Inflammatory macrophage (primary cell): ENCODE data around the gene CARMIL1.

Source experiments
- DNase-seq, 2 donors: peaks; one replicate each; pipeline ENCODE4 v3.0.0-alpha.2; 2020 to 2022

The CARMIL1 gene

DNA sequence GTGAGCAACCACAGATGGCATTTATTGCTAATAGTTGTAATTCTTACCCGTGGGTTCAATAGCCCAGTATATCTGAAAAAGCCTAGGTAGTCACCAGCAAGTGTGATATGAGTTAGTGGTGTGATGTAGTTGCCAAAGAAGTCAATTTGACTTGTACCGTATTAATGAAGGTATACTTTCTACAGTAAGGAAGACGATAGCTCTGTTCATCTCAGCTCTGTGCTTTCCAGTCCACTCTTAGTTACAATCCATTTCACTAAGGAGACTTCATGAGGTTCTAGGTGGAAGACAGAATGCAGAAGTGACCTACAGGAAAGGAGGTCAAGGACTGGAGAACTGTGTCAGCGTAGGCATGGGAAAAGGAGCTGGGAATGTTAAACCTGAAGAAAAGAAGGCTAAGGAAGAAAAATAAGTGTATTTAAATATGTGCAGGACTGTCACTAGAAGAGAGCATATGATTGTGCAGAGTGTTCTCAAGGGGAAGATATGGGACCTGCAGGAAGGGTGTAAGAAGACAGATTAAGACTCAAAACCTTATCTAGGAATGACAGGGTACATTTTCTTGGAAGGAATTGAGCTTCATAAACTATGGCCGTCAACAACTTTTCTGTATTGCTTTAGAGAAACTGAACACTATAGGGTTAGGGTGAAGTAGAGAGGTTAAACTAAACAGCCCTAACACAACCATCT lies 255.9 kb downstream of the CARMIL1 start:
- DNase-seq: no peak

DNA sequence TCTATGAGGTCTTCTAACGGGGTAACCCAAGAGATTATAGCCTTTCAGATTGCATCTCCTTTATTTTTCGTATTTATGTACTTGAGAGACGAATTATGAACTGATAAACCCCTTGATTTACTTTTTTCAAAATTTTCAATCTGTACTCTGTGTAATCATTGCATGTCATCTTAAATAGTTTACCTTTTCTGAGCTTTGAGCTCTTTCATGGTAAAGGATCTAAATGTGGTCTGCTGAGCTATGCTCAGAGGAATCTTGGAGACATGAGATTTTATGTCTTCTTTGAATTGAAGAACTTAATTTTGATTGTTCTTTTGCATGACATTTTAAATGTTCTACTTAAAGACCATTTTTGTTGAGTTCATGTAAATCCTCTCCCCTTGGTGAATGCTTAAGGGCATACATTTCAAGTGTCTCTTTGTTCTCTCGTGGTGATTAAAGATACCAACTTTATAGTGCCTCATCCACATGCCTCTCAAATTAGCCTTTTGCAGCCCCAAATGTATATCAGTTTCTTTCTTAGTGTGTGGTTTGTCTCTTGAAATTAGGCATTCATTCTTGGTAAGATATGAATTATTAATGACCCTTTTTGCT lies 256.6 kb downstream of the CARMIL1 start:
- no peak for DNase-seq

DNA sequence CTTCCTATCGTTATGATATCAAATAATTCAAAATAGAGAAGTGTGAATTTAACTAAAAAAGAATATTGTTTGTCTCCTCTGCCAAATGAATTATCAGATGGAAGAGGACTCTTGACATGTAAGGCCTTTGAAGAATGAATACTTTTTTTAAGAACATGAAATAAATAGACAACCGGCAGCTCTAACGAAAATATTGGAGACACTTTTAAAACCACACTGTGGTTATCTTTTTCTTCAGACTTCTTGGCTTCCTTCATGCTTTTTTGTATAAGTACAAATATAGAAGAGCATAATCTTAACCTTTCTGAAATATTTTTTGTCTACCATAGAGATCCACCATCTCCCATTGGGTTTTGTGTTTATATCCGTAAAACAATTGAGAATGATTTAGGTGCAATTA lies 257.6 kb downstream of the CARMIL1 start:
- DNase-seq: no peak

DNA sequence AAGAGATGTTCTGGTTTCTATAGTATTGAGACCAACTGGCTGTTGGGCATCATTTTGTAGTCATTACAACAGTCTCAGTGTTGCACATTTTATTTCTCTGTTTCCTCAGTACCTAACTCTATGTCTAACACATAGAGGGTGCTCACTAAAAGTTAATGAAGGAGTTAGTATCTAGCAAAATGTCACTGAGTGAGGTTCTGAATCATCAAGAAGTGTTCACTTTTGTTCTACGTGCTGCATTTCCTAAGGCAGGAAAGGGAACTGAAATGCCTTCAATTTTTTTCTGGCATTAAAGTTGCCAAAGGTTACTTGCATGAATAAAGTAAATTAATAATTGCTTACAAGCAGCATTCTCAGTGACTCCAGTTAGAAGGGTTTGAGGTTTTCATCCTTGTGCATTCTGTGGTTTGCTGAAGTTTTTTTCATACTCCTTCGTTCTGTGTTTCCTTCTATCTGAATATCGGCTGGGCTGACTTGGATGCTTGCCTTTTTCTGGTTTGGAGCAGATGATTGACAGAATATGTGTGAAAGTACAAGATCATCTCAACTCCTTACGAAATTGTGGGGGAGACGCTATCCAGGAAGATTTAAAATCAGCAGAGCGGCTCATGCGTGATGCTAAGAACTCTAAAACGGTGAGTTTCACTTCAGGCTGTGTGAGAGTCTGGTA lies 258.3 kb downstream of the CARMIL1 start:
- no peak for DNase-seq

DNA sequence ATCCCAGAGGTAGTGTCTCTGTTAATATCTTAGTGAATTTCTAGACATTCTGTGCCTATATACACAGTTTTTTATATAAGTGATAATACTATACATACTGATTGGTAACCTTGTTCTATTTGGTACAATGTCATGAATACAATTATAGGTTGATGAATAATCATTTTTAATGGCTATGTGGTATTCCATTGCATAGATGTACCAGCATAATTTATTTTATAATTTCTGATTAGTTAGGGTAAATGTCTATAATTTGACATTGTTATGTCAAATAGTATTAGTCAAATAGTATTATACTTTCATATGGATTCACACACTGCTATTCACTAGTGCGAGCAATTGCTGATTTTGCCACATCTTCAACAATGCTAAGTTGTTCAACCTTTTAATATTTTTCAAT lies 262.1 kb downstream of the CARMIL1 start:
- no peak for DNase-seq

DNA sequence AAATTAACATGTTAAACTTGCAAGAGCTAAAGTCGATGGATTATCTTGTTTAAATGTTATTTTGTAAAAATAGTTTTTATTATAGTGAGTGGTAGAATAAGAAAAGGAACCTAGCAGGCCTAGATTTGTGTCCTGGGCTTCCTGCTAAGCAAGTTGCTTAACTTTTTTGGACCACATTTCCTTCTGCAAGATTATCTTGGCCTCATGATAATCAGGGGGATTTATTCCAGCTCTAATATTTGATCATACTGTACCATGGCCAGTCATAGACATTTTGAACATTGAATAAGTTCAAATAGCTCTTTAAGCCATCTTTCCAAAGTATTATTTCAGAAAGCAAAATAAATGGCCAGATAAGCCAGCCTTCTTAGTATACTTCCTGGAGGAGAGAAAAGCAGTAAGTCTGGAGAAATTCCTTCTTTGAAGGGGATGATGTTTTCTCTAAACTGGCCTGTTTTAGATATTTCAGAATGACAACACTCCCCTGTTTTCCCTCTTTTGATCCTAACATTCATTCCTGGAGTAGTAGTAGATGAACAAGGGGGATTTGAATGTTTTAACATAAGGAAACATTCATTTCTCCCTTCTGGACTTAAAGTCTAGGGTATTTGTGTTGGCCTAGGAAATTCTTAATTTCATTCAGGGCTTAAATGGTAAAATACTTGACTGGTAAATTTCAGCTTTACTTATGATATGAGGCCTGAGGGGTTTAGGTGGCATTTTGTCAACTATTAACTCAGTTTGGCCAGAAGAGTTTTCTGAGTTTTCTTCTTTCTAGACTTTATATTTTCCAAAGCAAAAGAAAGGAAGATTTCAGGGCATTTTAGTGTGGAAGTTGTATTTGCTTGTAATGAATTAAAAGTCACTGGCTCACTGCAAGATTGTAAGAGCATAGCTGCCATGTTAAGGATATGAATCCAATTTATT lies 264.1 kb downstream of the CARMIL1 start:
- no peak for DNase-seq

DNA sequence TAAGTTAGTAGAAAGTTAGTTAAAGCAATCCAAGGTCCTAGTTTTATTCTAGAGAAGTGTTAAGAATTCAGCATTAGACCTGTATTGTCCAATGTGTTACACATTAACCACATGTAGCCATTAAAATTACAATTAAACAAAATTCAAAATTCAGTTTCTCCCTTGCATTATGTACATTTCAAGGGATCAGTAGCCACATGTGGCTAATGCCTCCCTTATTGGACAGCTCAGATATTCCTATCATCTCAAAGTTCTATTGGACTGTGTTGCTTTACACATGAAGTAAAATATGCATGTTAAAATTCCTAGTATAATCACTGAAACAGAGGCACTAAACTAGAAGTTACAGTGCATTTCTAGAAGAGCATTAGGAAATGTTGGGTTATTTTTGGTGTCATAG lies 265.7 kb downstream of the CARMIL1 start:
- DNase-seq: no peak

DNA sequence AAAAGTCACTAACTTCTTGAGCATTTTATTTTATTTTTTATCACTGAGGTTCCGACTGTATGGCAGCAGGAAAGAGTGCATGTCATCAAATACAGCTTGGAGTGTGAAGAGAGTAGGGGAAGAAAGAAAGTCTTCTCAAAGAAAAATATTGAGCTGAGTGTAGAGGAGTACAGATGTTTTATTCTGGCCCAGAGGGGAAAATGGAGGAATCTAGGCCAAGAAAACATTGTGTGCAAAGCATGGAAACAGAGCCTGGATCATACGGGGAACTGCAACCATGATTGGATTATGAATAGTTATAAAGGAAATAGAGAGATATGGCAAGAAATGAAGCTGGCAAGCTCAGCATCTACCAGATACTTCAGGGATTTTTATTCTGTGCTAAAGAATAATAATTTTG lies 268.6 kb downstream of the CARMIL1 start:
- no peak for DNase-seq

DNA sequence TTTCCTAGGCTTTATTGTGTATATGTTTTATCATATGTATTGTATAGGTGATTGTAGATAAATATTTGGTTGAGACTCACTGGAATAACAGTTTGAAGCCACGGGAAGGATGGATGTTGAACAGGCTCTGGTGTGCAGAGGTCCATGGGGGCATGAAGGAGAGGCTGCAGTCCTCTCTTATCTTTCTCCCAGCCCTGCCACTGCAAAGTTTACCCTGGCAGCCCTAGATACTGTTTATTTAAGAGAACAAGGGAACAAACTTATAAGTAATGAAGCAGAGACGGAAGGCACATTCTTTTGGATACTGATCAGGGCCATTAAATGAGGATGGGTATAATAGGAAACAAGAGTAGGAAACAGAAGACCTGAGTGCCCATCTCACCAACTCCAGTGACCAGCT lies 269.3 kb downstream of the CARMIL1 start:
- no peak for DNase-seq

DNA sequence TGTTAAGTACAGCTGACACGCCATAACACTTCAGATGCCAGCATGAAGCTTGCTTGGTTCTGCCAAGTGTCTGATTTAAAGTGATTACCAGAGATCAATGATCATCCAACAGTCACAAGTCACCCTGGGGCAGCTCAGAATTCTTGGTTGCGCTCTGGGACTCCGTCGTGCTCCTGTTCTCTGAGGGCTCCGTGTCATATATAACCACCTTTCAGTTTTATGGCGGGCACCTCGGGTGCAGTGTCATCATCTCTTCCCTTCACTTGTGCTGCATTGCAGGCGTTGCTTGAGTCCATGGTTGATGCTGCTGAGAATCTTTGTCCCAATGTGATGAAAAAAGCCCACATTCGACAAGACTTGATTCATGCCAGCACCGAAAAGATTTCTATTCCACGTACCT lies 271.5 kb downstream of the CARMIL1 start:
- no peak for DNase-seq

DNA sequence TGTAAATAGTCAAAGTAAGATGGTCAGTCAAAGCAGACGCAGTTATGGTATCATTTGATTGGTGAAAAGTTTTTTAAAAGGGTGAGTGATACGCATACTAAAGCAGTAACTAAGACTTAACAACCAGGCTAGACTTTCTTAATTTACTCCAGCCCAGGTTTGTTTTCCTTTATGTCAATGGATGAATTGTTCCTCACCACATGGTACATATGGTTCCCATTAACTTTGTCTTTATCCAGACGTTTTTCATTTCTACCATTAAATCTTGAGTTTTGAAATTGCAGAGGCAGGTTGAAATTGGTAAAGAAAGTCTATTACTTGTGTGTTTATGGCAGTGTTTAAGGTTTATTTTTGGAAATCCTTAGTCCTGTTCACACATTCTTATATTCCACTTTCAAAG lies 274.3 kb downstream of the CARMIL1 start:
- no peak for DNase-seq

DNA sequence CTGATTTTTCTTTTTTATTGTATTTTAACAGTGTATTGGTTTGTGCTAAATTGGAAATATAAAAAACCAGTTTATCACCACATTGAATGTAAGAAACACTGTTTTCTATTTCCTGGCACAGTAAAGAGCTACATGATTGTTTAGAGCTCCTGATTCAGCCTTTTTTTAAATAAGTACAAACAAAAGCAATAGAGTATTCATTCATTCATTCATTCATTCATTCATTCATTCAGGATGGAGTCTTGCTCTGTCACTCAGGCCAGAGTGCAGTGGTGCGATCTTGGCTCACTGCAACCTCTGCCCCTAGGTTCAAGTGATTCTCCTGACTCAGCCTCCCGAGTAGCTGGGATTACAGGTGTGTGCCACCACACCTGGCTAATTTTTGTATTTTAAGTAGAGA lies 276.0 kb downstream of the CARMIL1 start:
- DNase-seq: no peak

DNA sequence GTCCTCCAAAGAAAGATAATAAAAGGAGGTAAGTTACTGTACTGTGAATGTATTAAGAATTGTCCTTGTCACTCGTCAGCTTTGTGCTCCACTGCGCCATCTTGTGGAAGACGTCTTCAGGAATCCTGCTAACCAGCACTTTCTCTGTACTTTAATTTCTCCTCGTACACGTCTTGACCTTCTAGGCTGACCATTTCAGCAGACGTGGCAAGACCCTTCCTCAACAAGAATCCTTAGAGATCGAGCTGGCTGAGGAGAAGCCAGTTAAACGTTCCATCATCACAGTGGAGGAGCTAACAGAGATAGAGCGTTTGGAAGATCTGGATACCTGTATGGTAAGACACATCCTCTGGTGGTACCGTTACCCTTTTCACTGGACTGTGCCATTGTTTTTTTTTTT lies 277.3 kb downstream of the CARMIL1 start:
- peak; percentile 74 to 83 for DNase-seq

DNA sequence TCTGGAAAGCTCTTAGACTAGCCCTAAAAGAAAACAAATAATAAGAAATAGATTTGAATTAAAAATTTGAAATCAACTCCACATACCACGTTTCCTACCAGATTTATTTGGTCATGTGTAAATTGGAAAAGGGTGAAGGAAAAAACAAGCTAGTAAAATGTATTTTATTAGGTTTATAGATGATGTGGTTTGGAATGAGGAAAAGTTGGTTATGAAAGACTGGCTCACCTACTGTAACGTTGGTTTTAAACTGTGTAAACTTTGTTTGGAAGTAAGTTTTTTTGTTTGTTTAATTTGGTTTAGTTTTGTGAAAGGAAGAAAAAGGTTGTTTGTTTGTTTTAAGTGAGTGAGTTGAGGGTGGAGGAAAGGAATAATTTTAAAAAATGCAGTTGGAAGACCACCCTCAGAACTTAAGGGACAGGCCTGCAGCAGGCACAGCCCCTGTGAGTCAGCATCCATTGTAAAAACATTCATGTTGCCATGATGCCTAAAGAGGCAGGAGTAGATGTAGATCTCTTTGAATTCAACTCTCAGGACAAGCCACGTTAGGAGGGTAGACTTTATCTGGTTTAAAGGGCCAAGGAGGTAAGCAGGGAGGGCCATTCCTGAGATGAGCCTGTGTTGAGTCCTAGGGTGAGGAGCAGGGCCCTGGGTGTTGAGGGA lies 279.1 kb downstream of the CARMIL1 start:
- no peak for DNase-seq

DNA sequence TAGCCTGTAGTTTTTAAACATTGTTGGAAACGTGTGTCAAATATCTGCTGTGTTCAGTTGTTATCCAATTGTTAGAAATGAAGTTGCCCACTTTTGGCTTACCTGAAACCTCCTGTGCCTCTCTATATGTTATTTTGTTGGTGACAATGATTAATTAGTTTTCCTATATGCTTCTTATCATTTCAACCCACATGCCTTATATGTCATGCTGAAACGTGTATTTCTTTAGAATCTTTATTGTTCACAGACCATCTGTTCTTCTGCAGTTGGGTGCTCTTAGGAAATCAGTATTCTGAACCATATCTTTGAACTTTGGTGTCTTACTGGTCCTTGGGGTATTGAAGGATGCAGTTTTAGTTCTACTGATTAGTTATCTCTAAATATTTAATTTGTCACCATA lies 281.7 kb downstream of the CARMIL1 start:
- DNase-seq: no peak

DNA sequence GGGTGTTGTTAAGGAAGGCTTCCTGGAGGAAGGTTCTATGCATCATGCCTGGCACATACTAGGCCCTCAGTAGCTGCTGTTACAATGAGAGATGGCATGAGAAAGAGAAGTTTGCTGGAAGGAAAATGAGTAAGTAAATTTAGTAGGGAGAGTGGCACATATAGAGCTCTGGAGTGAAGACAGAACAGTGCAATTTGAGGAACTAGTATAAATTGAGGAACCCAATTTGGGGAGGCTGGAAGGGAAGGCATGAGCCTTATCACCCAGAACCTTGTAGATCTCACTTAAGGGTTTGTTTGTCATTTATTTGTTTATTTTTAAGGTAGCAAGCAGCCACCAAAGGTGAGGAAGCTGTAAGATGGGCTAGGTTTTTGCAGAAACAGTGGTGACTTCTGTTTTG lies 285.8 kb downstream of the CARMIL1 start:
- DNase-seq: peak; percentile 40 to 59

DNA sequence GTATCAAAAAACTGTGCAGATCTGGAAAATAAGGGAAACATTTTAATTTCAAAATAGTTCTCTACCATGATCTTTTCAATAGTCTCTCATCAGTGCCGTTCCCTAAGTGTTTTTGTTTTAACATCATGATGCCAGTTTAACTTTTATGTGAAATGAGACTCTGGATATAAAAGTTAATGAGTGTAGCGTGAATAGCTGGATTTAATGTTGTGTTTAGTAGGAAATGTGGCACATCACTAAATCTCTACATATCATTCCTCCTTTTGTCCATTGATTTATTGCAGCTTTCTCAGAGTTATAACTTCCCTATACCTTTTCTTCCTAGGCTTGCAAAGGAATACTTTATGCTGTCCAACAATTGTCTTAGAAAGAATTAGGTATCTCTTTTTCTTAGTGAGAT lies 291.4 kb downstream of the CARMIL1 start:
- no peak for DNase-seq

DNA sequence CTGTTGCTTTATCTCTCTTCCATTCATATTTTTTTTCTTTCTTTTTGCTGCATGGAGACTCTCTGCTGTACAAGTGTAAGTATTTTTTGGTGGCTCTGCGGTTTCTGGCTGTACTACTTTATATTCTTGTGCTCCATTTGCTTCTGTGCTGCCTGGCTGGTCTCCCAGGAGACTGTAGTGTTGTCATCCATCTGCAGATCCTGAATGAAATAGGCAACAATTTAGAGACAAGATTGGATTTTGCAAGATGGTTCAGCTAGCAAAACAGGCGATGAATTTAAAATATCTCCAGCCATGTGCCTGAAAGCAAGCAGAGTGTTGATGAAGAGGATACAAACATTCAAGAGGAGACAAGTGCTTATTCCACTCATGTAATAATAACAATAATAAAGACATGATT lies 297.7 kb downstream of the CARMIL1 start:
- no peak for DNase-seq

DNA sequence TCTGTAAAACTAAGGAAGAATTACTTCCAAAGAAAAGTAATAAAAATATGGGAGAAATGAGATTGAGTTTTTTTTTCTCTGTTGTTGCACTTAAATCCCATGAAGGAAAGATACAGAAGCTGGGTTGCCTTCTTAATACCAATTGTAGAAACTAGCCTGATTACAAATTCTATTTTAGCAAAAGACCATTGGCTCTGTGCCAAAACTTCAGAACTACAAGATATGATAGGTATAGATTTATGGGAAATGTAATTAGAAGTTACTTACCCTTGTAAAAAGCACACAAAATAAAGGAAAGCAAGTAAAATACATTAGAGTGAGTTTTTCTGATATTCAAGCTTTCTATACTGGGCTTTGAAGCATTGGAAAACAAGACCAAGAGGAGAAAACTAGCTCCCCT lies 299.4 kb downstream of the CARMIL1 start:
- no peak for DNase-seq

DNA sequence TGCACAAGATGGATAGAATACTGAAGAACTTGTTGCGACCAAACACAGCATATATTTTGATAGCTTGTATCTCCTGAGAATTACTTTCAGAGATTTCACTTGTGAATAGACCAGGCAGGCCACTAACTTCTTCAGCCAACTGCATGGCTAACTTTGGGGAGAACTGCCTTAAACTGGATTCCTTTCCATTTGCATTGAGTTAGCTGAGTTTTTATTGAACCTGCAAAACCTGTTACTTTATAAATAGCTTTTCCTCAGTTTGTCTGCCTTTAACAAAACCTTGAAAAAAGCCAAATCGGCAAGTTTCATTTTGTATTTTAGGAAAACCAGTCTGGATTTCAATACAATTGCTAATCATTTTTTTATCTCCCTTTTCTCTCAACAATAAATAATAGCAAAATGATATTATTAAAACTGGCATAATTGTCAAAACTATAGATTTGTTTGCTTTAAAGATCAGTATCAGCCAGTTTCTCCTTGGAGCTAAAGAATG lies 300.3 kb downstream of the CARMIL1 start:
- no peak for DNase-seq

DNA sequence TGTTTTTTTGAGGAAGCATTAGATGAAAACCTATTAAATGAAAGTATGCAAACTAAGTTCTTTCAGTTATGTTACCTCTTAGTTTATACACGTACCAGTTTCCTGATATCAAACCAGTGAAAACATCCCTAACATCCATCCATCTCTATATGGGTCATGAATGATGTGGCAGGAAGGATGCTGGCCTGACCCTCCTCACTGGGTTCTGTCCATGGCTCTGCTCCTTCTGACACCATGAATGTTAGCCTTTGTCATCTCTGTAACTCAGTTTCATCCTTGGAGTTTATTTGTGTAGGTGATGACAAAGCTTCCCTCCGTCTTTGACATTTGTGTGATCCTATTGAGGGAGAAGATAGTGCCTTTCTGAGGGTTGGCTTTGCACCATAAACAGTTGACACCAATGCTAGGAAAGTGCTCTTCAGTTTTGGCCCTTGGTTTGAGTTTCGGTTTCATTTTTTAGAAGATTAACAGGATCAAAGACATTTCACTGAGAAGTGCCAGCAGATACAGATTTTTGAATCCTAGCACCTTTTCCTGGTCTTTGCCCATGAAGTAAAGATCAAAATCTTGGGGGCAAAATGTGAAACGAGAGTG lies 300.8 kb downstream of the CARMIL1 start:
- no peak for DNase-seq

DNA sequence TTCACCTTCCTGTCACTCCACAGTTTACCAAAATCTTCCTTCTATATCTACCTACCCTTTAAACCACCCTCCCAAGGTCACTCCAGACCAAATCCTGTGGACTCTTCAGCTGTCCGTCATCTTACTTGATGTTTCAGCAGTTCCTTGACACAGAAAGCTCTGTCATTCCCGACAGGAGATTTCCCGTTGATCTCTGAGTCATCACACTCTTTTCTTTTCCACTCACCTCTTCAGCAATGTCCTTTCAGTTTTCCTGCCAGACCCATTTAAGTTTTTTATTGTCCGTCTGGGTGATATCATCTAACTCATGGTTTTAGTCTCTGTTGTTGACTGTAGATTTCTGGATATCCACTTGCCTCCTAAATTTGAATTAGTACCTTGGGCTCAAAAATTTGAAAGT lies 302.9 kb downstream of the CARMIL1 start:
- no peak for DNase-seq
